Pons (tissue), 1 donor: ENCODE results near the gene SLC66A1.

Experiments used
- DNase-seq: peaks from one replicate; pipeline ENCODE4 v3.0.0-alpha.2; 2016; ENCODE audit warnings: low spot score

SLC66A1 gene

GRCh38 chr1:19342894-19343616, 30.9 kb downstream of the SLC66A1 start:
- no peak for DNase-seq

- DNase-seq: no peak
Observed at GRCh38 chr1:19343617-19344350, 31.7 kb downstream of the SLC66A1 start.

GRCh38 chr1:19344372-19344810, 32.3 kb downstream of the SLC66A1 start:
- no peak for DNase-seq

- no peak for DNase-seq
Observed at GRCh38 chr1:19344831-19345230, 32.7 kb downstream of the SLC66A1 start.

GRCh38 chr1:19345391-19345790, 33.3 kb downstream of the SLC66A1 start:
- no peak for DNase-seq

- DNase-seq: no peak
Observed at GRCh38 chr1:19346026-19346425, 33.9 kb downstream of the SLC66A1 start.

GRCh38 chr1:19347533-19348172, 35.5 kb downstream of the SLC66A1 start:
- DNase-seq: no peak

GRCh38 chr1:19348441-19349198, 36.5 kb downstream of the SLC66A1 start:
- DNase-seq: no peak

GRCh38 chr1:19349999-19350398, 37.9 kb downstream of the SLC66A1 start:
- no peak for DNase-seq

GRCh38 chr1:19350566-19350965, 38.4 kb downstream of the SLC66A1 start:
- no peak for DNase-seq

- DNase-seq: no peak
Observed at GRCh38 chr1:19351873-19352272, 39.7 kb downstream of the SLC66A1 start.

- no peak for DNase-seq
Observed at GRCh38 chr1:19352839-19353238, 40.7 kb downstream of the SLC66A1 start.

- no peak for DNase-seq
Observed at GRCh38 chr1:19353596-19353995, 41.5 kb downstream of the SLC66A1 start.

- DNase-seq: no peak
Observed at GRCh38 chr1:19354531-19354981, 42.4 kb downstream of the SLC66A1 start.

- no peak for DNase-seq
Observed at GRCh38 chr1:19356266-19356665, 44.1 kb downstream of the SLC66A1 start.

GRCh38 chr1:19357299-19357986, 45.3 kb downstream of the SLC66A1 start:
- no peak for DNase-seq

GRCh38 chr1:19358710-19359109, 46.6 kb downstream of the SLC66A1 start:
- no peak for DNase-seq

- no peak for DNase-seq
Observed at GRCh38 chr1:19359357-19359756, 47.2 kb downstream of the SLC66A1 start.

GRCh38 chr1:19360016-19360415, 47.9 kb downstream of the SLC66A1 start:
- DNase-seq: no peak

- no peak for DNase-seq
Observed at GRCh38 chr1:19360432-19360831, 48.3 kb downstream of the SLC66A1 start.

GRCh38 chr1:19360843-19361610, 48.9 kb downstream of the SLC66A1 start:
- DNase-seq: no peak
